ENCODE measurements around the gene ANO9. TPM values are rescaled to one million over a fixed set of nuclear protein-coding genes. Genes with fewer than 3 reads are reported as not detected.

The ANO9 gene, protein sequence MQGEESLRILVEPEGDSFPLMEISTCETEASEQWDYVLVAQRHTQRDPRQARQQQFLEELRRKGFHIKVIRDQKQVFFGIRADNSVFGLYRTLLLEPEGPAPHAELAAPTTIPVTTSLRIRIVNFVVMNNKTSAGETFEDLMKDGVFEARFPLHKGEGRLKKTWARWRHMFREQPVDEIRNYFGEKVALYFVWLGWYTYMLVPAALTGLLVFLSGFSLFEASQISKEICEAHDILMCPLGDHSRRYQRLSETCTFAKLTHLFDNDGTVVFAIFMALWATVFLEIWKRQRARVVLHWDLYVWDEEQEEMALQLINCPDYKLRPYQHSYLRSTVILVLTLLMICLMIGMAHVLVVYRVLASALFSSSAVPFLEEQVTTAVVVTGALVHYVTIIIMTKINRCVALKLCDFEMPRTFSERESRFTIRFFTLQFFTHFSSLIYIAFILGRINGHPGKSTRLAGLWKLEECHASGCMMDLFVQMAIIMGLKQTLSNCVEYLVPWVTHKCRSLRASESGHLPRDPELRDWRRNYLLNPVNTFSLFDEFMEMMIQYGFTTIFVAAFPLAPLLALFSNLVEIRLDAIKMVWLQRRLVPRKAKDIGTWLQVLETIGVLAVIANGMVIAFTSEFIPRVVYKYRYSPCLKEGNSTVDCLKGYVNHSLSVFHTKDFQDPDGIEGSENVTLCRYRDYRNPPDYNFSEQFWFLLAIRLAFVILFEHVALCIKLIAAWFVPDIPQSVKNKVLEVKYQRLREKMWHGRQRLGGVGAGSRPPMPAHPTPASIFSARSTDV
- total RNA-seq (2014; rRNA removed; shearing (Covaris generic)), result 0.17 TPM in 1 of 2 replicates, not detected in the other

DNA sequence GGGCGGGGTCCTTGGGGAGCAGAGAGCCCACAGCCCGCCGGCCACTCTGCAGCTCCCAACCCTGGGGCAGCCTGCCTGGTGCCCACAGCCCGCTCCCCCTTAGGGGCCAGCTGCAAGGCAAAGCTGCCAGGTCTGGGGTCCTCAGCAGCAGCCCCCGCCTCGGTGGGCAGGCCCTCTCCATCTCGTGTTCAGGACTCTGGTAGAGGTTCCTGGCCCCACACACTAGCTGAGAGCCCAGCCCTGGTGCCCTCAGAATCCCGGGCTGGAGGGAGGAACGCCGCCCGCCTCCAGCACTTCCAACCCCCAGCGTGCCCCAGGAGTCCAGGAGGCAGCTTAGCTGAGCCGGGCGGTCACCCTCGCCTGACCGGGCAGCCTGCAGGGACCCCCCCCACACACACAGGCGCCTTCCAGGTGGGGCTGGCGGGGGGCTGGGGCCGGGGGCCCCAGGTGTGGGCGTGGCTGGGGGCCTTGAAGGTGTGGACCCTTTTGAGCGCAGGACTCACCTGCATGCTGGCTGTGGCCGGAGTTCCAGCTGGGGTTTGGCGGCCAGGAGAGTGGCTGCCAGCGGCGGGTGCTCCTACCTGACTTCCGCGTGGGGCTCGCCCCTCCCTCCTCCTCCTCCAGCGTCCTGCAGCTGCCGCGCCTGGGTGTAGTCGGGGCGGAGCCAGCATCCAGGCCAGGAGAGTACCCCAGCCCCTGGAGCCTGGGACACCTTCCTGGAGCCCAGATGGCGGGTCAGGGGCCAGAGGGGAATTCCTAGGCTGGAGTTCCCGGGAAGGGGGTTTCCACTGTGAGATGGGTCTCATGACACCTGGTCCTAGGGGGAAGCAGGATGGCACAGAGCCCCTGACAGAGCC is at the start of gene ANO9:
ANO9 (minus strand) TSS at position 594 of the 857 bp plus-strand sequence; CDS start at position 509, 85 bp downstream.
- no peak for DNase-seq (ENCODE audit: low read depth)

DNA sequence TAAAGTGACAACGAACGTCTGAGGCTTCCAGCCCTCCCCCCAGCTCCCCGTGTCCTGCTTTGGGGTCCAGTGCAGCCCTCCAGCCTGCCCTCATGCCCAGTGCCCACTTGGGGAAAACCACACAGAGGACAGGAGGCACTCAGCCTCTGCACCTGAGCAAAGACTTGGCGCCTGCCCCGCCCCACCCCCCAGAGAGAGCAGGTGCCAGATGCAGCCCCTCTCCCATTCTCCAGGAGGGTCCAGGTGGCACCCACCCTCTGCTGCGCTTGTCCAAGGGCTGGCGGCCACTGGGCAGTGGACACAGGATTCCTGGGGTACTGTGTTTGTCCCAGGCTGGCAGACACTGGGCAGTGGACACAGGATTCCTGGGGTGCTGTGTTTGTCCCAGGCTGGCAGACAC is 49.5 kb upstream of the ANO9 start:
- no peak for DNase-seq (ENCODE audit: low read depth)

DNA sequence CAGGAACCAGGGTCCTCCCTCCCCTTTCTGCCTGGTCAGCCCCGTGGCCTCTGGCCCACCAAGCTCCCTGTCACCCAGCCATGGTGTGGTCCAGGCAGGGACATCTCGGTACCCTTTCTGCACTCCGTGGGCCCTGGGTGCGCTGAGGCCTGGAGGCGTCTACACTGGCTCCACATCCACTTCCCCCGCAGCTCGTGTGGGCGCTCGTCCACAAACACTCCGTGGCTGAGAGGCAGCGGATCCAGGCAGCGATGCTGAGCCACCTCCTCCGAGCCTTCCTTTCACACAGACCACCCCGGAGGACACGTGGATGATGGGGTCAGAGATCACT is 49.1 kb upstream of the ANO9 start:
- no peak for DNase-seq (ENCODE audit: low read depth)

DNA sequence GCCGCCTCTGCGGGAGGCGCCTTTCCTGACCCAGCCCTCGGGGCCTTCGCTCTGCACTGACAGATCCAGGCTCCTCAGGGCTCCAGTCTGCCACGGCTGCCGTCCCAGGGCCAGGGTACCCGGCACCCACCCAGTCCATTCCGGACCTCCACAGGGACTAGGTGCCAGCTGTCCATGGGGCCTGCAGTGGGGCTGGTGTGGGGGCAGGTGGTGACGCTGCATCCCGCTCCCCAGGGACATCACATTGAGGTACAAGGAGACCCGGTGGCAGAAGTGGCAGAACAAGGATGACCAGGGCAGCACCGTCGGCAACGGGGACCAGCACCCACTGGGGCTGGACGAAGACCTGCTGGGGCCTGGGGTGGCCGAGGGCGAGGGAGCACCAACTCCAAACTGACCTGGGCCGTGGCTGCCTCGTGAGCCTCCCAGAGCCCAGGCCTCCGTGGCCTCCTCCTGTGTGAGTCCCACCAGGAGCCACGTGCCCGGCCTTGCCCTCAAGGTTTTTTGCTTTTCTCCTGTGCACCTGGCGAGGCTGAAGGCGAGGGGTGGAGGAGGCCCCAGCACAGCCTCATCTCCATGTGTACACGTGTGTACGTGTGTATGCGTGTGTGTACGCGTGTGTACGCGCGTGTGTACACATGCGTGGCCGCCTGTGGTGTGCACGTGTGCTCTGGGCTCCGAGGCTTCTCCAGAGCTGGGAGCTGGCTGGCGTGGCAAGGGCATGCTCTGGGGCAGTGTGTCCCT is 48.5 kb upstream of the ANO9 start:
- DNase-seq (ENCODE audit: low read depth), result no peak

DNA sequence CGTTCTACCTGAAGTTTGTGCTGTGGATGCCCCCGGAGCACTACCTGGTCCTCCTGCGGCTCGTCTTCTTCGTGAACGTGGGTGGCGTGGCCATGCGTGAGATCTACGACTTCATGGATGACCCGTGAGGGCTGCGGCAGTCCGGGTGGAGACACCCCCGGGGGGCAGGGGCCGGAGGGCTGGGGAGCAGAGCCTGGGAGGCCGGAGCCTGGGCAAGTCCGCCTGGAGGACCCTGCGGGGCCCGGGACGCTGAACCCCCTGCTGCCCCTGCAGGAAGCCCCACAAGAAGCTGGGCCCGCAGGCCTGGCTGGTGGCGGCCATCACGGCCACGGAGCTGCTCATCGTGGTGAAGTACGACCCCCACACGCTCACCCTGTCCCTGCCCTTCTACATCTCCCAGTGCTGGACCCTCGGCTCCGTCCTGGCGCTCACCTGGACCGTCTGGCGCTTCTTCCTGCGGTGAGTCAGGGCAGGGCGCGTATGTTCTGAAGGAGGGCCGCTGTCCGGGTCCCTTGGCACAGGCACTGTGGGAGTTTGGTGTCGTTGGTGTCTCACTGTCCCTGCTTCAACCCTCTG is 47.9 kb upstream of the ANO9 start:
- no peak for DNase-seq (ENCODE audit: low read depth)

DNA sequence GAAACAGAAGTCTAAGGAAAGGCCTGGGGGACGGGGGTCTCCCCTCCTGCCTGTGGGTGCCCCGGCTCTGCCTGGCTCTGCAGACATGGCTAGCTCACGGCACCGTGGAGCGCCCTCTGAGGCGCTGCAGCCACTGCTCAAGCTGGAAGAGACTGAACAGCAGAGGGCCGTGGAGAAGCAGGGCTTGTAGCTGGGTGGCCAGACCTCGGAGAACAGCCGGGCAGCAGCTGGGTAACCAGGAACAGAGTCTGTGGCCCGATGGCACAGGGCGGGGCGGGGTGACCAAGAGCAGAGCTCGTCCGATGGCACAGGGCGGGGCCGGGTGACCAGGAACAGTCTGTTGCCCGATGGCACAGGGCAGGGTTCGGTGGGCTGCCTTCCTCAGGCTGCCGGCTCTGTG is 47.2 kb upstream of the ANO9 start:
- no peak for DNase-seq (ENCODE audit: low read depth)

DNA sequence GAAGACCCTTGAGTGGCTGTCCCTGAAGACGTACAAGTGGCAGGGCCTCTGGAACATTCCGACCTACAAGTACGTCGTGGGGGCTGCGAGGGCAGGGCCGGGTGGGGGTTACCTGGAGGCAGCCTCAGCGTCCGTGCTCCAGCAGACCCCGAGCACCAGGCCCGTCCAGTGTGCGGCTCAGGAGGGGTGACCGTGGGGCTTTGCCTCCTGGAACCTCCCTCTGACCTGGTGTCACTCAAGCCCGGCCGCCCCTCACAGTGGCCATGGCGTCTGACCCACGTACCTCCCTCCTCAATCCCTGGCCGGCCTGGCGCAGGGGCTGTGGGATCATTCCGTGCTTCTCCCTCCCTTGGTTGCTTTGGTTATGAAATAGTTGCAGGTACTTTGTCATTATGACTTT is 46.8 kb upstream of the ANO9 start:
- no peak for DNase-seq (ENCODE audit: low read depth)

DNA sequence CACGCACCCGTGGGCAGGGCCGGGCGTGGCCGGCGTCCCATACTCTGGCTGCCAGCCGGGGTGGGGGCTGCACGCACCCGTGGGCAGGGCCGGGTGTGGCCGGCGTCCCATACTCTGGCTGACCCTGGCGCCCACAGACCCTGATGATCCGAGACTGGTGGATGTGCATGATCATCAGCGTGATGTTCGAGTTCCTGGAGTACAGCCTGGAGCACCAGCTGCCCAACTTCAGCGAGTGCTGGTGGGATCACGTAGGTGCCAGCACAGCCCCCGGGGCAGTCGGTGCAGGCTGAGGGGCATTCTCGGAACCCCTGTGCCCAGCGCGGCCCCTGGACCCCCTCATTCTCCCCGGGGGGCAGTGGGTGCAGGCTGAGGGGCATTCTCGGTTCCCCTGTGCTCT is 46.3 kb upstream of the ANO9 start:
- no peak for DNase-seq (ENCODE audit: low read depth)

DNA sequence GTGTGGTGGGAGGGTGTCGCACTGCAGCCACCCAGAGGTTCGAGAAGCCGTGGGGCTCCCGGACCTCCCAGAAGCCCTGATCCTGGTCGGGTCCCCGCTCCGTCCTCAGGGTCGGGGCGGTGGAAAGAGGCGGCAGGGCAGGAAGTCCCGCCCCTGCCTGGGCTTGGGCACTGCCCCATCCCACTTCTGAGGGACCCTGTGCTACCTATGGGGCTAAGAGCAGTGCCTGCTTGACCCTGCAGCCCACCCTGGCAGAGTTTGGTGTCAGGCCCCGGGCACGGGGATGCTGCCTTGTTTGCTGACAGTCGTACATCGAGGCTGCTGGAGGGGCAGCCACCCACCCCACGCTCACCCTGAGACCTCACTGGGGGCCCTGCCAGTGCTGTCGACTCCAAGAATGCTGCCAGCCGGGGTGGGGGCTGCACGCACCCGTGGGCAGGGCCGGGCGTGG is 45.8 kb upstream of the ANO9 start:
- DNase-seq (ENCODE audit: low read depth), result no peak

DNA sequence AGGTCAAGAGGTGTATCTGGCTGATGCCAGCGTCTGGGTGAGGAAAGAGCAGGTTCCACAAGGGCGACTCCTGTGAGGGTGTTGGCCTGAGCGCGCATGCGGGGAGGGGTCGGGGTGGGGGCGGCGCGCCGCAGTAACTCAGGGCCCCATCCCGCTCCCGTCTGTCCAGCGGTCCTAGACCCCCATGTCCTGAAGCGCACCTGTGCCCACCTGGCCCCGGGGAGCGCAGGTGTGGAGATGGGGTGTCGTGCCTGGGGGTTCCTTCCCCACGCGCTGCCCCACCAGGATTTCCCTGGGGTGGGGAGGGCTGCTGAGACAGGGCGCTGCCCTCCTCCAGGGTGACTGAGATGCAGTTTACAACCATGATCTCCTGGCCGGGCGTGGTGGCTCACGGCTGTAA is 44.4 kb upstream of the ANO9 start:
- no peak for DNase-seq (ENCODE audit: low read depth)

DNA sequence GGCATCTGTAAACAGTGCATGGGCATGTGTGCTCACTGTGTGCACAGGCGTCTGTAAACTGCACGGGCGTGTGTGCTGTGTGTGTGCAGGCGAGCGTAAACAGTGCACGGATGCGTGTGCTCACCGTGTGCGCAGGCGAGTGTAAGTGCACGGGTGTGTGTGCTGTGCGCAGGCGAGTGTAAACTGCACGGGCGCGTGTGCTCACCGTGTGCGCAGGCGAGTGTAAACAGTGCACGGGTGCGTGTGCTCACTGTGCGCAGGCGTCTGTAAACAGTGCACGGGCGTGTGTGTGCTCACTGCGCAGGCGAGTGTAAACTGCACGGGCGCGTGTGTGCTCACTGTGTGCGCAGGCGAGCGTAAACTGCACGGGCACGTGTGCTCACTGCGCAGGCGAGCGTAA is 42.8 kb upstream of the ANO9 start:
- no peak for DNase-seq (ENCODE audit: low read depth)

DNA sequence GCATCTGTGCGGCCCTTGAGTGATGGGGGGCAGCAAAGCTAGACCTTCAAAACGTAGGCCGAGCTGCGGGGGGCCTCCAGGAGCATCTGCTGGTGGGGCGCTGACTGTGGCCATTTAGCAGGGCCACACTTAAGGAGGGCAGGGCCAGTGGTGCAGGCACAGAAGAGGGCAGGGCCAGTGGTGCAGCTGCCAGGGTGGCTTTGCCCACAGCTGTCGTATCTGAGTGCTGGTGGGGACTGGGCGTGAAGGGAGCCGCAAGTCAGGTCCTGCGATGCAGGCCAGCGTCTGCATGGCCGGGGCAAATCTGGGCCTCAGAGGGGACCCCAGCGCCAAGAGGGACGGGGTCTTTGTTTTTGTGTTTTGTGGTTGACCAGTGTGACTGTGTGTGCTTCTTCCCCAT is 37.5 kb upstream of the ANO9 start:
- DNase-seq (ENCODE audit: low read depth), result no peak

DNA sequence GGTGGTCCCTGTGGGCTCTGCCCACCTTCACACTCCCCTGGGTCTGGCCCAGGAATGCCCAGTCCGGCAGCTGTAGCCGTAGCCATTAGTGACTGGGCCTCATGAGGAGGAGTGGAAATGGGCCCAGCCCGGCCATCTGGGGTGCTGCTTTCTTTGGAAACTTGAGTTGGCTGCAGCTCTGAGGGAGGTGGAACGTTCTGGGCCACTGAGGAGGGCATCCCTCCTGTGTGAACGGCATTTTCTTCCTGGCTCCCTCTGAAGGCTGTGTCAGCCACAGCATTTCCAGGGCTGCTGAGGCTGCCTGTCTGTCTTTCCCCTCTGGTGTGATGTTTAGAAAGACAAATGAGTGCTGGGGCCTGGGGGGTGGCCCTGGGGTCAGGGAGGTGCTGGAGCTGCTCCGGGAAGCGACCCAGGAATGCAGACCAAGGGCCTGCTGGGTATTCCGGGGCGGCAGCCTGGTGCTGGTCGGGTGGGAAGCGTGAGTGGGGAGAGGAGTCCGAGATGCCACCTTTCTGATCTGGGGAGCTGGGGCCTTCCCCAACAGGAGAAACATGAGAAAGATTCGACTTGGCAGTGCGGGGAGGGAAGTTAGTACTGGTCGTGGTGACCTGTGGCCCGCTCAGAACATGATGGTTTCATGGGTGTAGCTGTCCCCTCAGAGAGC is 35.4 kb upstream of the ANO9 start:
- DNase-seq (ENCODE audit: low read depth), result no peak

DNA sequence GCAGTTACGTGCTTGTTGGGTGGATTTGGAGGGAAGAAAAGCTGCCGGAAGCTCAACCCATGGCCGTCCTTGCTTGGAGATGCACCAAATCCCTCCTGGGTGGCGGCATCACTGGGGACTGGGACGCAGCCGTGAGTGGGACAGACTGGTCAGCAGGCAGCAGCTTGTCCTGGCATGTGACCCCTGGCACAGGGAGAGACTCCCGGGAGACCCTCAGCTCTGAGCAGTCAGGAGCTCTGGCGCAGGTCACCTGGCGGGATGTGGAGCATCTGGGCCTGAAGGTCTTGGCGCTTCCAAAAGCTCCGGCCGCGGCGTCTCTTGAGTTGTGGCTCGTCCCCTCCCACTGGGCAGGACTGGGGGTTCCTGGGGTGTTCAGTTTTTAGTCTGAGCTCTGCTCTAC is 34.6 kb upstream of the ANO9 start:
- no peak for DNase-seq (ENCODE audit: low read depth)

DNA sequence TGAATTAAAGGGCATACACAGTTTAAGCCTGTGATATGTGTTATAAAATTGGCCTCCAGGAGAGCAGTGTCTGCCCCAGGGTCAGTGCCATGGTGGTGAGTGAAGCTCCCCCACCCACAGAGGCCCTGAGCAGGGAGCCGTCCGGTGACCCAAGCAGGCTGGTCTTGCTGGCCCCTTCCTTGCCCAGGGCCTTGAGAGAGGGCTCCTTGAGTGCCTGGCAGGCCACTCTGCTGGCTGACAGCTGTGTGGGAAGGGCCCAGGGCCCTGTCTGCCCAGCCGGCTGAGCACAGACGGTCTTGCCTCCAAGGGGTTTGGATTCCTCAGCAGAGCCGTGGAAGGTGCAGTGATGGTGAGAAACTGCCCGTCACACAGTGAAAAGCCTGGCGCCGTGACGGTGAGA is 34.1 kb upstream of the ANO9 start:
- no peak for DNase-seq (ENCODE audit: low read depth)

DNA sequence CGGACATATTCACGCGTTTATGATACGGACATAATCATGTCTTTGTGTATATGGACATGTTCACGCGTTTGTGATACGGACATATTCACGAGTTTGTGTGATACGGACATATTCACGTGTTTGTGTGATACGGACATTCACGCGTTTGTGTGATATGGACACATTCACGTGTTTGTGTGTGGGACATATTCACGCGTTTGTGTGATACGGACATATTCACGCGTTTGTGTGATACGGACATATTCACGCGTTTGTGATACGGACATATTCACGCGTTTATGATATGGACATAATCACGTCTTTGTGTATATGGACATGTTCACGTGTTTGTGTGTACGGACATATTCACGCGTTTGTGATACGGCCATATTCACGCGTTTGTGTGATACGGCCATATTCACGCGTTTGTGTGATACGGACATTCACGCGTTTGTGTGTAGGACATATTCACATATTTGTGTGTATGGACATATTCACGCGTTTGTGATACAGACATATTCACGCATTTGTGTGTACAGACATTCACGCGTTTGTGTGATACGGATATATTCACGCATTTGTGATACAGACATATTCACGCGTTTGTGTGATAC is 33.2 kb upstream of the ANO9 start:
- no peak for DNase-seq (ENCODE audit: low read depth)

DNA sequence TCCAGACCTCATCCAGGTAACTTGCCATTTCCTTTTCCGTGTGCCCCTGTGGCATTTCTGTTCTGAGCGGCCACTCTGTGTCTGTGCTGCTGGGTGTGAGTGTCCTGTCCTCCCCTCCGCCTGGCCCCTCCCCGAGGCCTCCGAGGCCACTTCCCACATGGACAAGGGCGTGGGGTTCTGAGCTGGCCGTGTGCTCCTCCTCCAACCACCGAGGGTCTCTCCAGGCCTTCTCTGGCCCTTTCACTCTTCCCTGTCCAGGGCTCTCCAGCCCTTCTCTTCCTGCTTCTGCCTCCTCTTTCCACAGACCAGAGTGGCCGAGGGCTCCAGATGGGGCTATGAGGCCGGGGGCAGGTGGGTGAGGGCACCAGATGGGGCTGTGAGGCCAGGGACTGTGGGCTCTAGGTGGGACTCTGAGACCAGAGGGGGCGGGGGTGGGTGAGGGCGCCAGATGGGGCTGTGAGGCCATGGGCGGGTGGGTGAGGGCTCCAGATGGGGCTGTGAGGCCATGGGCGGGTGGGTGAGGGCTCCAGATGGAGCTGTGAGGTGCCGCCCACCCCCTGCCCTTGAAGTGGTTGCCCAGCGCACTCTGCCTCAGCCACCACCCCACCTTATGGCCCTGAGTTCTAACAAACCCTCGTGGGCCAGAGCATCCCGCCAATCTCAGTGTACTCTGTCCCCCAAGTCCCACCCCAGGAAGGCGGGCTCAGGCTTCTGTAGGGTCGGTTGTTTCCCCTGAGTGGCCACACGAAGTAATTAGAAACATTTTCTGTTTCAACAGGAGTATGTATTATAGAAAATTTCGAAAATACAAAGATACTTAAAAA is 32.4 kb upstream of the ANO9 start:
- DNase-seq (ENCODE audit: low read depth), result no peak

DNA sequence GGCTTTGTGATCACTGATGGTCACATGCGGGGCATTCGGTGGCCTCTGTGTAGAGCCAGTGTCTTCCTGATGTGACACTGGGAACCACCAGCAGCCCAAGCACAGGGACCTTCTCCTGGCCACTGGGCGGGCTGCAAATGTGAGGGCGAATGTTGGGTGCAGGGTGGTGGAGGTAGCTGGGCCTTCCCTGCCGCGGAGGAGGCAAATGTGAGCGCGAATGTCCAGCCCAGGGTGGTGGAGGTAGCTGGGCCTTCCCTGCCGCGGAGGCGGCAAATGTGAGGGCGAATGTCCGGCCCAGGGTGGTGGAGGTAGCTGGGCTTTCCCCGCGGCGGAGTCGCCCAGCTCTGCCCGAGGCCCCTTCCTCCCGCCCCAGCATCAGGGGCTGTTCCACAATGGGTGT is 31.6 kb upstream of the ANO9 start:
- no peak for DNase-seq (ENCODE audit: low read depth)

DNA sequence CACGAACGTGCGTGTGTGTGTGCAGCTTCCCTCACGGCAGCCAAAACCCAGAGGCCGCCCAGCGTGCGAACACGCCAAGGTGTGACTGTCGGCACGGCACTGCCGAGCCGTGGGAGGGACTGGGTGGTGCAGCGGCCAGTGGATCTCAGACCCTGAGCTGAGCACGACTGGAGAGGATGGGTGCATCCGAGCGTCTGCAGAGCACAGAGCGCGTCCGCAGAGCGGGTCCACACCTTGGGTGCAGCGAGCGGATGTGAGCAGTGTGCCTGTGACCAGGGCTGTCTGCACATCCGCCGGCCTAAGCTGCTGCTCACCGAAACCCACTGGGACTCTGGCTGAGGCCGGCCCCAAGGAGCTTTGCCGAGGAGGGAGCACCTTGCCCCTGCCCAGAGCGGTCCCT is 31.0 kb upstream of the ANO9 start:
- DNase-seq (ENCODE audit: low read depth), result no peak

Data from Daoy (cell line).